Vagina (tissue), 2 donors: ENCODE results near the gene FYB1.

Experiments
- POLR2A ChIP-seq, 2 donors: fragments of 450-650 bp; IDR thresholded peaks; one replicate each; pipeline ENCODE4 v1.6.1; 2017; ENCODE audit warnings: antibody characterized with exemption in 2 of 2, mild to moderate bottlenecking in 2 of 2, moderate library complexity in 2 of 2
- POLR2AphosphoS5 ChIP-seq, 2 donors: sonication (generic); formaldehyde crosslinking; IDR thresholded peaks; one replicate each; pipeline ENCODE4 v1.9.0; 2017; ENCODE audit warnings: antibody characterized with exemption in 2 of 2, mild to moderate bottlenecking in 2 of 2, low read depth in 1 of 2; ENCODE audit not compliant: insufficient read depth in 1 of 2
- TF ChIP-seq, protein P1 (sequence below), 3 experiments: fragments of 450-650 bp in 2 of 3; fragments of 200-600 bp in 1 of 3; sonication (generic) in 1 of 3; IDR thresholded peaks; one replicate each; pipeline ENCODE4 v1.5.1; 2017 to 2019; ENCODE audit warnings: antibody characterized with exemption in 3 of 3, mild to moderate bottlenecking in 2 of 3, moderate library complexity in 2 of 3

DNA sequence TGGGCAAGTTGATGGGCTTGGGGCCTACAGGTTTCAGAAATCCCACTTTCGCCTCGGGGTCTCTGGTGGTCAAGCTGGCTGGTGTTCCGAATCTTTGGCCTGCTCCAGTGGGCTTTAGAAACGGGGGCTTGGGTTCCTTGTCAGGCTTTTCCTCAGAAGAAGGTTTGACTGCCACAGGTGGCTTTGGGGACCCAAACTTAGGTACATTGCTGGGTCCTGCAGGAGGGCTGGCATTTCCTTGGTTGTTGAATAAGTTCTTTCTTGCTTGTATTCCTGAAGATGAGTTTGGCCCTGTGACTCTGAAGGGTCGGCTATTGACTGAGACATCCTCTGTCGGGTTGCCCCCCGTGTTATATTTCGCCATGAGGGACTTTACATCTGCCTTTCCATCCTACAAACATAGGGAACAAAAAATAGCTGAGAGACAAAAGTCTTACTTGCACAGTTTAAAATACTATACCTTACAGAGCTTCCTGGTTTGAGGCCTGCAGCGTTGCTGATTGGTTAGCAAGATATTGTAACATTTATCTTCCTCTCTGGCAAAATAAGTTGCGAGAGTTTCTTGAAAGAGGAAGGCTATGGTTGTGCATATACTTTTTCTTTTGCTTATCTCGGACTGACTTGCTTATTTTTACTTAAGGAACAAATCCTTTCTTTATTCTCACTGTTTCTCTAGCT lies 16.6 kb downstream of the FYB1 start:
- TF ChIP-seq, protein P1, sequence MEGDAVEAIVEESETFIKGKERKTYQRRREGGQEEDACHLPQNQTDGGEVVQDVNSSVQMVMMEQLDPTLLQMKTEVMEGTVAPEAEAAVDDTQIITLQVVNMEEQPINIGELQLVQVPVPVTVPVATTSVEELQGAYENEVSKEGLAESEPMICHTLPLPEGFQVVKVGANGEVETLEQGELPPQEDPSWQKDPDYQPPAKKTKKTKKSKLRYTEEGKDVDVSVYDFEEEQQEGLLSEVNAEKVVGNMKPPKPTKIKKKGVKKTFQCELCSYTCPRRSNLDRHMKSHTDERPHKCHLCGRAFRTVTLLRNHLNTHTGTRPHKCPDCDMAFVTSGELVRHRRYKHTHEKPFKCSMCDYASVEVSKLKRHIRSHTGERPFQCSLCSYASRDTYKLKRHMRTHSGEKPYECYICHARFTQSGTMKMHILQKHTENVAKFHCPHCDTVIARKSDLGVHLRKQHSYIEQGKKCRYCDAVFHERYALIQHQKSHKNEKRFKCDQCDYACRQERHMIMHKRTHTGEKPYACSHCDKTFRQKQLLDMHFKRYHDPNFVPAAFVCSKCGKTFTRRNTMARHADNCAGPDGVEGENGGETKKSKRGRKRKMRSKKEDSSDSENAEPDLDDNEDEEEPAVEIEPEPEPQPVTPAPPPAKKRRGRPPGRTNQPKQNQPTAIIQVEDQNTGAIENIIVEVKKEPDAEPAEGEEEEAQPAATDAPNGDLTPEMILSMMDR (IDR thresholded peaks at IDR 0.05): no peak
- TF ChIP-seq POLR2A (IDR thresholded peaks at IDR 0.05) (peak in 1 of 2 donors; percentile 19), POLR2AphosphoS5 (IDR thresholded peaks at IDR 0.05; ENCODE audit: insufficient read depth in 1 of 2, low read depth in 1 of 2) (no peak)
